Psoas muscle (tissue), 8 donors: Measurements from ENCODE around the gene RGS21. TPM values are rescaled to one million over a fixed set of nuclear protein-coding genes. Genes with fewer than 3 reads are reported as not detected.

ENCODE experiments used
- ATAC-seq, 4 donors: fragments of 200-7000 bp; cut with Tn5 transposase; one replicate each; pipeline ENCODE4 v1.9.1; 2020; ENCODE audit warnings: moderate library complexity in 3 of 4, mild to moderate bottlenecking in 2 of 4
- DNase-seq, 2 donors: peaks; one replicate each; pipeline ENCODE4 v3.0.0-alpha.2; 2020
- H3K27ac ChIP-seq: fragments of 200-600 bp; one replicate; pipeline ENCODE4 v1.8.0; 2022
- H3K27me3 ChIP-seq, 3 donors: fragments of 200-600 bp in 1 of 3; one replicate each; pipeline versions ENCODE4 v1.6.1 to v1.8.0; 2013 to 2022; ENCODE audit warnings: low read length in 2 of 3, mild to moderate bottlenecking in 2 of 3, moderate library complexity in 1 of 3; ENCODE audit not compliant: insufficient read depth in 3 of 3
- H3K36me3 ChIP-seq, 2 donors: fragments of 200-600 bp in 1 of 2; one replicate each; pipeline versions ENCODE4 v1.6.1 to v1.8.0; 2013 to 2022; ENCODE audit warnings: low read depth in 1 of 2, mild to moderate bottlenecking in 1 of 2, moderate library complexity in 1 of 2; ENCODE audit not compliant: insufficient read depth in 1 of 2
- H3K4me1 ChIP-seq: fragments of 200-600 bp; one replicate; pipeline ENCODE4 v1.8.0; 2022
- H3K4me3 ChIP-seq: fragments of 200-600 bp; one replicate; pipeline ENCODE4 v1.8.0; 2022; ENCODE audit warnings: mild to moderate bottlenecking
- H3K9me3 ChIP-seq: fragments of 200-600 bp; one replicate; pipeline ENCODE4 v1.8.0; 2022
- CTCF ChIP-seq: fragments of 200-600 bp; IDR thresholded peaks from one replicate; pipeline ENCODE4 v1.8.0; 2022; ENCODE audit warnings: antibody characterized with exemption
- WGBS, 3 donors: extraction: QIAGEN DNeasy Blood & Tissue Kit; methylation state at CpG; one replicate each; pipeline versions ENCODE4 v1.1.6 to v1.1.7; 2013; 5-methylcytosine and 5-hydroxymethylcytosine counted together
- intact Hi-C, 2 donors: fragments of 100-400 bp; cut with DNase I; formaldehyde crosslinking; loops; one replicate each; pipeline versions ENCODE4 v1.11.0 to v1.14.2; 2022
- long read RNA-seq, 2 donors: library from polyadenylated mRNA; unstranded; transcript quantifications; one replicate each; pipeline ENCODE4 v2.0.0, GENCODE V29; 2021
- polyA plus RNA-seq, 3 donors: library from polyadenylated mRNA; stranded (reverse); fragments of 200-250 nt; gene quantifications; one replicate each; pipeline ENCODE4 v1.2.3, GENCODE V29; 2013
- total RNA-seq, 4 donors: library from RNA; stranded (reverse); fragmentation: NEBNext Ultra II Directional in 2 of 4; extraction: Animal tissue kit (Norgen Biotek cat#: 25700) in 2 of 4; gene quantifications; one replicate each; pipeline versions ENCODE4 v1.2.1 to v1.2.4, GENCODE V29; 2021 to 2023
- donor health status: healthy with polysubstance abuse.
- donor health status: DM: no; HTN: no; CAD: no; lungs with moderate emphysema.
- donor health status: Bipolar disorder and iron deficiency.
- donor health status: healthy.
- donor health status: DM: yes; HTN: yes; CAD: no.
- donor health status: DM: no; HTN: no; CAD: no.
- donor health status: DM: no; HTN: no; CAD: no.
- donor health status: DM: yes; HTN: yes; CAD: no.

The RGS21 gene, protein sequence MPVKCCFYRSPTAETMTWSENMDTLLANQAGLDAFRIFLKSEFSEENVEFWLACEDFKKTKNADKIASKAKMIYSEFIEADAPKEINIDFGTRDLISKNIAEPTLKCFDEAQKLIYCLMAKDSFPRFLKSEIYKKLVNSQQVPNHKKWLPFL
- total RNA-seq (not detected), polyA plus RNA-seq (not detected)
- long read RNA-seq, donor 1 = 0 reads
- long read RNA-seq, donor 2 = 0 reads

- intact Hi-C loops = no loop called here
- H3K9me3 ChIP-seq = no peaks in the 10 kb centered on the region
- no peak for DNase-seq
- H3K36me3 ChIP-seq = no peaks in the 10 kb centered on the region
- H3K27me3 ChIP-seq = no peaks in the 10 kb centered on the region
- no peaks in the 10 kb centered on the region for H3K4me1 ChIP-seq
- no peak for TF ChIP-seq CTCF
- WGBS, 3 donors = 21 to 23% (median 22%) methylated on average over 2 of the region's 2 CpGs
- no peak within 1 kb of the TSS for H3K27ac ChIP-seq
- no peak for ATAC-seq
- no peak within 1 kb of the TSS for H3K4me3 ChIP-seq
Observed at GRCh38 chr1:192316942-192317450, at the start of gene RGS21. Gene RGS21 (plus strand): TSS chr1:192316992. CDS start chr1:192343037, 26,045 bp downstream.

GRCh38 chr1:192268468-192269052, 48.2 kb upstream of the RGS21 start:
- Histone ChIP-seq H3K4me1 (no peaks in the 10 kb centered on the region), H3K9me3 (no peaks in the 10 kb centered on the region), H3K4me3 (no peak overlapping the region), H3K27me3 (no peaks in the 10 kb centered on the region), H3K27ac (no peak overlapping the region), H3K36me3 (no peaks in the 10 kb centered on the region)
- TF ChIP-seq CTCF = no peak
- DNase-seq (no peak), ATAC-seq (no peak)
- intact Hi-C loops = no loop called here
- WGBS, 3 donors = 86 to 89% (median 86%) methylated on average over 6 of the region's 6 CpGs

- ATAC-seq = no peak
- Histone ChIP-seq H3K4me3 (no peak overlapping the region), H3K27me3 (no peaks in the 10 kb centered on the region), H3K36me3 (no peaks in the 10 kb centered on the region), H3K4me1 (no peaks in the 10 kb centered on the region), H3K27ac (no peak overlapping the region), H3K9me3 (no peaks in the 10 kb centered on the region)
- no peak for TF ChIP-seq CTCF
- 66 to 75% (median 74%) methylated on average over 1 of the region's 1 CpG for WGBS, 3 donors
- intact Hi-C loops = no loop called here
- no peak for DNase-seq
Observed at GRCh38 chr1:192270398-192270797, 46.4 kb upstream of the RGS21 start.

GRCh38 chr1:192272732-192273131, 44.1 kb upstream of the RGS21 start:
- Histone ChIP-seq H3K4me1 (no peaks in the 10 kb centered on the region), H3K4me3 (no peak overlapping the region), H3K36me3 (no peaks in the 10 kb centered on the region), H3K27ac (no peak overlapping the region), H3K27me3 (no peaks in the 10 kb centered on the region), H3K9me3 (no peaks in the 10 kb centered on the region)
- 76 to 79% (median 78%) methylated on average over 3 of the region's 3 CpGs for WGBS, 3 donors
- DNase-seq (no peak), ATAC-seq (no peak)
- intact Hi-C loops = no loop called here
- TF ChIP-seq CTCF = no peak
